Thoracic aorta (tissue), 2 donors: ENCODE data around the gene RPL13. TPM values are rescaled to one million over a fixed set of nuclear protein-coding genes. Genes with fewer than 3 reads are reported as not detected.

Experiments used
- ATAC-seq: fragments of 150-250 bp; one replicate; pipeline ENCODE4 v1.8.0; 2017; ENCODE audit warnings: low read depth; ENCODE audit not compliant: insufficient number of reproducible peaks, low FRiP score
- DNase-seq: peaks from one replicate; pipeline ENCODE4 v3.0.0-alpha.2; 2020; ENCODE audit warnings: low spot score
- H3K27ac ChIP-seq, 2 donors: fragments of 200-600 bp; sonication (generic); 1 replicate in 1 of 2; 2 replicates in 1 of 2; pipeline ENCODE4 v1.5.1; 2016; ENCODE audit warnings: mild to moderate bottlenecking in 2 of 2, moderate library complexity in 2 of 2
- H3K27me3 ChIP-seq: fragments of 200-600 bp; sonication (generic); replicated peaks from 2 replicates; pipeline ENCODE4 v1.6.0; 2016; ENCODE audit warnings: mild to moderate bottlenecking; ENCODE audit not compliant: insufficient read depth
- H3K36me3 ChIP-seq: fragments of 200-600 bp; sonication (generic); one replicate; pipeline ENCODE4 v1.5.1; 2016
- H3K4me1 ChIP-seq, 2 donors: fragments of 200-600 bp; sonication (generic); 1 replicate in 1 of 2; 2 replicates in 1 of 2; pipeline versions ENCODE4 v1.5.1 to v1.6.0; 2016; ENCODE audit warnings: low read depth in 2 of 2, mild to moderate bottlenecking in 1 of 2; ENCODE audit not compliant: control insufficient read depth in 1 of 2
- H3K4me3 ChIP-seq: fragments of 200-600 bp; sonication (generic); 2 replicates; pipeline ENCODE4 v1.5.1; 2016; ENCODE audit warnings: mild to moderate bottlenecking
- H3K9me3 ChIP-seq: fragments of 200-600 bp; sonication (generic); 2 replicates; pipeline ENCODE4 v1.5.1; 2016
- total RNA-seq, 2 donors: library from RNA; depleted of rRNA; stranded (reverse); fragments of >200 nt; gene quantifications; one replicate each; pipeline versions ENCODE4 v1.1.0 to v1.2.3, GENCODE V29; 2016
- TF ChIP-seq, protein P1 (sequence below): fragments of 200-600 bp; sonication (generic); IDR thresholded peaks from one replicate; pipeline ENCODE4 v1.5.1; 2019; ENCODE audit warnings: antibody characterized with exemption

The RPL13 gene
- total RNA-seq, 2 donors from 2014 or later = 3,914 to 4,192 TPM

DNA sequence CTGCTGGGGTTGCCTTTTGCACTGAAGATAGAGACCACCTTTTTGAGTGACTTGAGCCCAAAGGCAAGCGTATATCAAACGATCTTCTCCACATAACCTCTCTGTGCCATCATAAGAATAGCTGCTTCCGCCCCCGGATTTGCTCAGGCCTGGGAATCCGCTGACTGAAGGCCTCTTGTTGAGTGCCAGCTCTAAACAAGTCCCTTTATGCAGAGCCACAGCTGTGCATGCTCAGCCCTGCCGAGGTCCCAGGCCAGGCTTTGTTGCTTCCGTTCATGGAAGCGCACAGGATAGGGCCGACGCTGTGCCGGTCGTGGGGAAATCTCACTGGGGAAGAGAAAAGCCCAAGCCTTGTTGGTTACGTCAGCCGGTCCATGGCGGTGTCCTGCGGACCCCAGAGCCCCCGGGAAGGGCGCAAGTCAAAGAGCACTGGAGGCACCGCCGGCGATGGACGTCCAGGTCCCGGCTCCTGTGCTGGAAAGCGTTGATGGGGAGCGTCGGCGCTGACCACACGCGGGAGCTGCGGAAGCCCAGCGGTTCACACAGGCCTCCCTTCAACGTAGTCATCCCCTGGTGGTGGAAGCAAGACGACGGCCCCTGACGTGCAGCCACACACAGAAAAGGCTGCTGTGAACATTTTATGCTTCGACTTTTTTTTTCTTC lies 23.5 kb upstream of the RPL13 start:
- ATAC-seq = no peak
- DNase-seq = no peak
- H3K27me3 ChIP-seq = no peaks in the 10 kb centered on the region
- TF ChIP-seq, protein P1, sequence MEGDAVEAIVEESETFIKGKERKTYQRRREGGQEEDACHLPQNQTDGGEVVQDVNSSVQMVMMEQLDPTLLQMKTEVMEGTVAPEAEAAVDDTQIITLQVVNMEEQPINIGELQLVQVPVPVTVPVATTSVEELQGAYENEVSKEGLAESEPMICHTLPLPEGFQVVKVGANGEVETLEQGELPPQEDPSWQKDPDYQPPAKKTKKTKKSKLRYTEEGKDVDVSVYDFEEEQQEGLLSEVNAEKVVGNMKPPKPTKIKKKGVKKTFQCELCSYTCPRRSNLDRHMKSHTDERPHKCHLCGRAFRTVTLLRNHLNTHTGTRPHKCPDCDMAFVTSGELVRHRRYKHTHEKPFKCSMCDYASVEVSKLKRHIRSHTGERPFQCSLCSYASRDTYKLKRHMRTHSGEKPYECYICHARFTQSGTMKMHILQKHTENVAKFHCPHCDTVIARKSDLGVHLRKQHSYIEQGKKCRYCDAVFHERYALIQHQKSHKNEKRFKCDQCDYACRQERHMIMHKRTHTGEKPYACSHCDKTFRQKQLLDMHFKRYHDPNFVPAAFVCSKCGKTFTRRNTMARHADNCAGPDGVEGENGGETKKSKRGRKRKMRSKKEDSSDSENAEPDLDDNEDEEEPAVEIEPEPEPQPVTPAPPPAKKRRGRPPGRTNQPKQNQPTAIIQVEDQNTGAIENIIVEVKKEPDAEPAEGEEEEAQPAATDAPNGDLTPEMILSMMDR = no peak
- no peak overlapping the region for H3K27ac ChIP-seq
- H3K36me3 ChIP-seq = peaks cover 57% of the 10 kb centered on the region
- H3K4me3 ChIP-seq = no peak overlapping the region
- H3K4me1 ChIP-seq = no peaks in the 10 kb centered on the region
- no peaks in the 10 kb centered on the region for H3K9me3 ChIP-seq

DNA sequence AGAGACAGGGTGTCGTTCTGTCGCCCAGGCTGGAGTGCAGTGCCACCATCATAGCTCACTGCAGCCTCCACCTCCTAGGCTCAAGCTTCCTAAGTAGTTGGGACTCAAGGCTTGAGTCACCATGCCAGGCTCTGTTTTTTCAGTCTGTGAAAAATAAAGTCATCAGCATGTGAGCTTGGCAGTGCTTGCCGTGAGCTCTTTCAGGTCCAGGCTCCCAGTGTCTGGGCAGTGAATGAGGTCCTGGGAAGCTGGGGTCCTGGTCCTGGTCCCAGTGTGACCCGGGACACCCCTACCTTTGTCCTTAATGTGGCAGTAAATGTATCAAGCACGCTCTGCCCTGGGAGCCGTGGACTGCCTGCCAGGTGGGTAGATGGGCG lies 22.9 kb upstream of the RPL13 start:
- Histone ChIP-seq H3K27ac (no peak overlapping the region), H3K9me3 (no peaks in the 10 kb centered on the region), H3K4me1 (no peaks in the 10 kb centered on the region), H3K36me3 (peaks cover 54% of the 10 kb centered on the region), H3K4me3 (no peak overlapping the region), H3K27me3 (no peaks in the 10 kb centered on the region)
- no peak for ATAC-seq
- TF ChIP-seq, protein P1 = no peak
- no peak for DNase-seq

DNA sequence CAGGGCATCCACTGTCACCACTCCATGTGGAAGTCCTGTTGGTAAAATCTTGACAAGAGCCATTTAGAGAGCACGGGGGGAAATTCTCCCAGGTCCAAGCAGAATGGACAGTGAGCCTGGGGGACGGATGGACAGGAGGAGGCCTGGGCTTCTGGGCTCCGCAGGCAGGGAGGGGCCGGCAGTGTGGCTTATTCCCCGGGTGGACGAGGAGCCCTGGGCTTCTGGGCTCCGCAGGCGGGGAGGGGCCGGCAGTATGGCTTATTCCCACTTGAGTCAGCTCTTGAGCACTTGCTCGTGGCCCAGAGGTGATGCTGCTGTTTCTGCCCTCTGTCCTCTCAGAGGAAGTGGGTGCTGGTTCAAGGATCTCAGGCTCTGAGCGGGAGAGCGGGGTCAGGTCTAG lies 22.2 kb upstream of the RPL13 start:
- Histone ChIP-seq H3K4me3 (no peak overlapping the region), H3K27me3 (no peaks in the 10 kb centered on the region), H3K27ac (no peak overlapping the region), H3K36me3 (peaks cover 48% of the 10 kb centered on the region), H3K4me1 (no peaks in the 10 kb centered on the region), H3K9me3 (no peaks in the 10 kb centered on the region)
- DNase-seq = no peak
- TF ChIP-seq, protein P1 = no peak
- no peak for ATAC-seq

DNA sequence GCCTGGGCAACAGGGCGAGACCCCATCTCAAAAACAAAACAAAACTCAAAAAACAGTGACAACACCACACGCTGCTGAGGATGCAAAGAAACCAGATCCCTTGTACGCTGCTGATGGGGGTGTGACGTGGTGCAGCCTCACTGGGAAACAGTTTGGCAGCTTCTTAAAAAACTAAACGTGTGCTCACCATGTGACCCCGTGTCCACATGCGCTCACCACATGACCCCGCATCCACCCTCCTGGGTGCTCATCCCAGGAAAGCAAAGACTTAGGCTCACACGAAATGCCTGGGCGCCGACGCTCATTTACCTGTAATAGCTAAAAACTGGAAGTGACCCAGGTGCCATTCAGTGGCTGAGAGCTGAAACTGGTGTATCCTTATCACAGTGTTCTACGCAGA lies 19.9 kb upstream of the RPL13 start:
- TF ChIP-seq, protein P1 = no peak
- Histone ChIP-seq H3K4me1 (no peaks in the 10 kb centered on the region), H3K27ac (no peak overlapping the region), H3K9me3 (no peaks in the 10 kb centered on the region), H3K4me3 (no peak overlapping the region), H3K36me3 (peaks cover 34% of the 10 kb centered on the region), H3K27me3 (no peaks in the 10 kb centered on the region)
- DNase-seq (no peak), ATAC-seq (no peak)

DNA sequence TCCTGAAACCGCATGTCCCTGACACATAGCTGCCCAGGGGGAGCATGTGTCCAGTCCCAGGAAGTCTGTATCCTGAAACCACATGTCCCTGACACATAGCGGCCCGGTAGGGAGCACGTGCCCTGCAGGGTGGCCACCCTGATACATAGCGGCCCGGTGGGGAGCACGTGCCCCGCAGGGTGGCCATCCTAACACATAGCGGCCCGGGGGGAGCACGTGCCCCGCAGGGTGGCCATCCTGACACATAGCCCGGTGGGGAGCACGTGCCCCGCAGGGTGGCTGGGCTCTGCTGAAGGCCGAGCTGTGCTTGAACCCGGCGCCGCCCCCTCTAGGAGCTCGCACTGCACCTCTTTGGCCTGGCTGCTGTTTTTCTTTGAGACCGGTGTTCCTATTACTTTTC lies 18.7 kb upstream of the RPL13 start:
- Histone ChIP-seq H3K9me3 (no peaks in the 10 kb centered on the region), H3K4me1 (no peaks in the 10 kb centered on the region), H3K27me3 (no peaks in the 10 kb centered on the region), H3K4me3 (no peak overlapping the region), H3K36me3 (peaks cover 39% of the 10 kb centered on the region), H3K27ac (no peak overlapping the region)
- DNase-seq = no peak
- TF ChIP-seq, protein P1 = no peak
- ATAC-seq = no peak
